DMS53 treated with DMSO at 0.1 percent for 48 hours (cell line): ENCODE results near the gene NABP2.
"Not testable (repeated sequence)": the region's sequence is repeated elsewhere in the genome, so short reads cannot be mapped to it uniquely, and the experiment has no call there.

Source experiments
- DNase-seq: peaks from one replicate; lab custom pipeline; 2025; ENCODE audit not compliant: unreplicated experiment; lab: John Stamatoyannopoulos, UW

The NABP2 gene

DNA sequence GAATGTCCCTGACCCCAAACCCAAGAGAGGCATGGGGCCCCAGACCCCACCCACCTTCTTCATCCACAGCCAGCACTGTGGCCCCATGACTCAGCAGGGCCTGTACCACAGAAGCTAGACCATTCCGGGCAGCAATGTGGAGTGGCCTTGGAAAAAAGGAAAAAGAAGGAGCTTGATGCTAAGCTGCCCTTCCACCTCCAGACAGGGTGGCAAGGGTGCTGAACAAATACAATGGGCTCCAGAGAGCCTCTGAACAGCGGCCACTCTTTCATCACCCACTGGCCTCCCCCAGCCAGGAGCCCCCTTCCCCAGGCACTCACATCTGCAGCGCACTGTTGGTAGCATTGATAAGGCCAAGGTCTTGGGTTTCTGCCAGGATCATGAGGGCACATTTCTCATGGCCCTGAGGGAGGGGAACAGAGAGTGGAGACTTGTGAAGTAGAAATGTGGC, 19.6 kb downstream of the NABP2 start:
- no peak for DNase-seq

DNA sequence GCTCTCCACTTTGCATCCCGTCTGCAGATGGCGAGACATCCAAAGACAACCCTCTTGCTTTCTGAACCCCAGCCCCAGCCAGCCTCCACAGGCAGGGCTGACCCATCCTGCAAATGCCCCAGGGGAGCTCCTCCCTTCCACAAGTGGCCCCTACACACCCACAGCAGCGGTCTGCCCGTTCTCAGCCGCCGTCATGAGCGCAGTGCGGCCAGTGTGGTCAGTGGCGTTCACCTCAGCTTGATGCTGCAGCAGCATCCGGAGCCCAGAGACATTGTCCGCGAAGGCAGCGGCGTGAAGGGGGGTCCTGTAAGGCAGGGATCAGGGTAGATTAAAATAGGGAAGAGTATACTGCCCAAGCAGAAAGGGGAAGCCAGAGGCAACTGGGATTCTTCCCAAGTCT, 20.4 kb downstream of the NABP2 start:
- DNase-seq, result no peak

DNA sequence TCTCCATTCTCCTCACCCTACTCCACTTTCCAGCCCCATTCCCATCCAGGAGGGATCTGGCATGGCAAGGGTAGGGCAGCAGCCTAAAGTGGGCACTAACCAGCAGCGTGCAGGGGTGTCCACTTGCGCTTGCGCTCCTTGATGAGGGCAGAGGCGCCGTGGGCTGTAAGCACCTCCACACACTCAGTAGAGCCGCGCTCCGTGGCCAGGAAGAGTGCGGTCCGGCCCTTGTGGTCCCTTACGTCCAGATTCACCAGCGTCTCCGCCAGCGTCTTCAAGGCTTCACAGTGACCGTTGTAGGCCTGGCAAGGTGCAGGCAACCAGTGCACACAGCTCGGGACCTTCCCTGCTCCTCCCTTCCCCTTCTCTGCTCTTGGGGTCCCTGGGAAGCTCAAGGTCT, 23.8 kb downstream of the NABP2 start:
- no peak for DNase-seq

DNA sequence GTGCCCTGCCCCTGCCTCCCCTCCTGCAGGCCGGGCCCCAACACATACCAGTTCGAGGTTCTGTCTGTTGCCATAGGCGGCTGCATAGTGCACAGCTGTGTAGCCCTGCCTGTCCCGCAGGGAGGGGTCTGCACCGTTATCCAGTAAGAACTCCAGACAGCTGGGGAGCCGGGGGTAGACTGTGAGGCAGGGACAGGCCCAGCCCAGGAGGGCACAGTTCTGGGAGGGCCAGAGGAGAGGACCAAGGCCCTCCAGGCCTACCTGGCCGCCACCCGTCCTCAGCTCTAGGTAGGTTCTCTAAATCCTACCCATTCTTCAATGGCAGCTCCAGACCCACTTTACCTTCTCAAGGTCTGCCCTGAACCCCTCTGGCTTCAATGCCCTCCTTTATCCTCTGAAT, 24.6 kb downstream of the NABP2 start:
- DNase-seq, result no peak

DNA sequence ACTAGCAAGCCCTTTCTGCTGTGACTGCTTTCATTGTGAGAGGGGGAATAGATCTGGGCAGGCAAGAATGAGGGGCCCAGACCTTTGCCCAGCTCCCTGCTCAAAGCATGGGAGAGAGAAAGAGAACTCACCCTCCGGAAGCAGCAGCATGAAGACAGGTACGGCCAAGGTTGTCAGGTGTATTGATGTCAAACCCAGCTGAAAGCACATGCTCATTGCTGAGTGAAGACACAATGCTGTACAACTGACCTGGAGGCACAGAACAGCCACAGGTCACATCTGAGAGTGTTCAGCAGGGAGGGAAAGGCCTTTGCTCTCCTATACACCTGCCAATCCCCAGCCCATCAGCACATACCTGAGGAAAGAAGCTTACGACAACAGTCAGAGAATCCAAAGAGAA, 28.5 kb downstream of the NABP2 start:
- no peak for DNase-seq

DNA sequence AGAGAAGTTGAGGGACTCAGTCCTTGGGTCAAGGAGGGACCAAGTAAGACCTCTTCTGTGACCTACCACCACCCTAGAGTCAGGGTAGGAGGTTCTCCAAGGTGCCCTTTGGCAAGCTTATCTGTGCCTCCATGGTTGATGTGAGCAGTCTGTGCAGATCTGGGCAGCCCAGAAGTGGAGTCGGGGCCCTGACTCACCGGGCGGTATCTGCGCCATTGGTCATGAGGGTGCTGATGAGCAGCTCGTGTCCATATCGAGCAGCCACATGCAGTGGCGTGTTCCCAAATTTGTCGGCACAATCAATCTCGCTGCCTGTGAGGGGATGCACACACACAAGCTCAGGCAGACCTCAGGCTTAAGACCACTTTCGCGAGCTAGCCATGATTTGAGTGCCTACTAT, 28.9 kb downstream of the NABP2 start:
- DNase-seq, result no peak

DNA sequence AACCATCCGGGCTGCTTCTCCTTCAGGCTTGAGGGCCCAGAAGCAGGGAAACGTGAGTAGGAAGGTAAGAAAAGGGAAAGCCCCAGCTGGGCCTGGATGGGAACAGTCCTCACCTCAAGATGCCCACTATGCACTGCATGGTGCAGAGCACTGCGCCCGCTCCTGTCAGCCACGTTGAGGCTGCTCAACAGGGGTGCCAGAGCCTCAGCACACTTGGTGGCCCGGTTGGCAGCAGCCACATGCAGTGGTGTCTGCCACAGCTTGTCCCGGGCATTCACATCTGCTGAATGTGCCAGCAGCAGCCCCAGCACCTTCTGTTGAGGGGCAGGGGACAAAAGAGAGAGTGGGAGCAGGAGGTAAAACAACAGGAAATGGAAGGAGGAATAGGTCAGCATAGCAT, 31.5 kb downstream of the NABP2 start:
- no peak for DNase-seq

DNA sequence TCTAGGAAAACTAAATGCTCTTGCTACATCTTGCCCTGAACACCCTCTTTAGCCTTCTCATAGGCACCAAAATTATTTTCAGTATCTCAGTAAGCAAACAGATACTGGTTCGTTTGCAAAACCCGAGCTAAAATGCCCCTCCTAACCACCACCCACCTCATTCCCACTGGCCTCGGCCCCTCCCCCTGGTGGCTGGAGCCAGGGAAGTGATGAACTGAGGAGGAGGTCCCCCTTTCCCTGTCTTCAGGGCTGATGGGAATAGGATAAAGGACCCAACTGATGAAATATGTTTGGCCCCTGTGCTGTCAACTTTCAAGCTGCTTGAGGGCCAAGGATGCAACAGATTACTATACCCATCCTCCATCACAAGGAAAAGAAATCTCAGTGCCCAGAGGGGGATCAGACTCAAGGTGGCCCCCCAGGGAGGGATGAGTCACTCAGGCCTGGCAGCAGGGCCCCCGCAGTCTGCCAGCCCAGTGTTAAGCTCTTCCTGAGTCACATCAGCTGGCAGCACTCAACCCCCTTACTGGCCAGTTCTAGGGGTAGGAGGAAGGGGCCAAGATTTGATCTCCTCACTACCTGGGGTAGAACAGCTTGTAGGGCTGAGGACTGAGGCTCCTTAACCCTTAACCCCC, 32.3 kb downstream of the NABP2 start:
- DNase-seq, result no peak

DNA sequence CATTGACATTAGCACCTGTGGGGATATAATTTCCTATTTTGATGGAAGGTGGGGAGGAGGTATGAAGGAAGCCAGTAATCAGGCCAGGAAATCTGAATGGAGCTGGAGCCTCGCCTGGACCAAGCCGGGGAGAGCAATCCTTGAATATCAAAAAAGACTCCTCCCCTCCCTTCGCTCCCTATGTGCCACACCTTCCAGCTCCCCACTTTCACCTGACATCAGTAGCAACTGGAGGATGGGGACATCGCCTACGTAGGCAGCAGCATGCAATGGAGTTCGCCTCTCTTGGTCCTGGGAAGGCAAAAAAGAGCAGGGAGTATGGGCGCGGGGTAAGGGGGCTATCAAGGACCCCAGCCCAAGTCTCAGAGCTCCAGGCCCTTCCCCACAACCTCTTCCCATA, 32.9 kb downstream of the NABP2 start:
- DNase-seq, result no peak

DNA sequence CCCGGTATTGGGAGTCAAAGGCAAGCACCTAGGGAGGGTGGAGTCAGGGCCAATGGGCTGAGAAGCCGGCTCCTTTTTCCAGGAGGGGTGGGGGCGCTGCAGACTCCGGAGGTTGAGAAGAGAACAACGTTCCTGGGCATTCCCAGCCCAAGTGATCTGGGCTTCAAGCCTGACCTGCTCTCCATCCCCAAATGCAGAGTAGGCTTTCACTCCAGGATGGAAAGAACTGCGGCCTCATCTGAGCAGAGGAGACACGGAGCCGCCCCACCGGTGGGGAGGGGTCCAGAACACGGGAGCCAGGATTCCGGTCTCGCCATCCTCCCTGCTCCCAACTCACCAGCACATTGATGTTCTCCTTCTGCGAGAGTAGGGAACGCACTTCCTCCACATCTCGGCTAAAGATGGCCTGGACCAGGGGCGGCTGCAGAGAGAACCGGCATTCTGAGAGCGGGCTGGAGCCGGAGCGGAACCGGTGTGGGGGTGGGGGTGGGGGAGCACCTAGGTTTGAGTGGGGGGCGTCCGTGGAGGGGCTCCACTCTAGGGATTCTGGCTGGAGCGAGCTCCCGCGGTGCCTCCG, 33.4 kb downstream of the NABP2 start:
- DNase-seq, result no peak

DNA sequence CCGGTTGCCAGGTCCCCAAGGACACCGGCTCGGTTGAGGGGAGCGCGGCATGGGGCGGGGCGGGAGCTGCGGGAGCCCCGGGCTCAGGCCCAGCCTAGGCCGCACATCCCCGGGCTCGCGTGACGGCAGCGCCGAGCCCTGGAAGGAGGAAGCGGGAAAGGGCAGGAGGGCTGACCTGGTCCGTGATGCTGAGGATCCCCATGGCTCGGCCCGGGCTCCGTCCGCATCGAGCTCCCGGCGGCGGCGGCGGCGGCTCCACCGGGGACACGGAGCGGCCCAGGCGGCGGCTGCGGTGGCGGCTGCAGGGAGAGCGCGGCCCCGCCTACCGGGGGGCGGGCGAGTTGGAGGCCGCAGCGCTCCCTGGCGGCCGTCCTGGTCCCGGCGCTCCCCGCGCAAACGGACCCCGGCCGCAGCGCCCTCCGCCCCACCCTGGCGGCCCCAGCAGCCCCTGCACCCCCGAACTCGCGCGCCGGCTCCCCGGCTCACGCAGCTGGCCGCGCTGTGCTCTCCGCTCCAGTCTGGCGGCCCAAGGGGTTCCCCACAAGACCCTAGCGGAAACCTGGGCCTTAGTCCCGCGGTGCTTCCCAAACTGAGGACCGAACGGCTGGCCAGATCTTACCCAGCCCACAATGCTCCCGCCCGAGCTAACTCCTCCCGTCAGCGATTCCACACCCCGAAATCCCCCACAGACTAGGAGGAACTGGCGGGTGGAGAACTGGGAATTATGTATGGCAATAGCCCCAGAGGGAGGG, 34.1 kb downstream of the NABP2 start, which contains the start of gene ANKRD52:
TSS of gene ANKRD52 (minus strand) at position 317 of the 752 bp plus-strand sequence. CDS start at position 202, 115 bp downstream.
- DNase-seq, result peak; percentile 42

DNA sequence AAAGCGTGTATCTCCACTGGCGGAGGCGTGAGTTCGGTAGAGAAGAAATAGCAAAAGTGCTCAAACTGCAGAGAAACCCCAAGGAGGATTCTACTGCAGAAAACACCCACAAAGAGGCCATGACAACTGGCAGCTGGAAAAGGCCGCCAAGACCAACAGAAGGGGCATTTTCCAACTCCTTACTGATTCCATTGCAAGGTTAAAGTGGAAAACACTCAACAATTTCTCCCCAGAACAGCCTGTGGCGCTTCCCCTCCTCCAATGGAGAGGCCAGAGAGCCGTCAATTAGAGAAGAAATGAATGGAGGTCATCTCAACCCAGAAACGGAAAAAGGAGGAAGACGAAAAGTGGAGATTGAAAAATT, 34.7 kb downstream of the NABP2 start:
- DNase-seq, result no peak

DNA sequence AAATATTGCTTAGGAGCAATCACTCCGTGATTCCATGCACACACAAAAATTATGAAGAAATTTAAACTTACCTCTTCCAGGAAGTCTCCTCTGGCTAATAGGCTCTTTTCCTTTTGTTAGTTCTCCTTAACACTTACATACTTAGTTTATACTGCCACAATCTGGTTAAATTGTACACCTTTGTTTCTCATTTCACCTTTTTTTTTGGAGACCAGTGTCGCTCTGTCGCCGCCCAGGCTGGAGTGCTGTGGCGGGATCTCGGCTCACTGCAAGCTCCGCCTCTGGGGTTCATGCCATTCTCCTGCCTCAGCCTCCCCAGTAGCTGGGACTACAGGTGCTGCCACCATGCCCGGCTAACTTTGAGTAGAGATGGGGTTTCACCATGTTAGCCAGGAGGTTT, 36.2 kb downstream of the NABP2 start:
- no peak for DNase-seq

DNA sequence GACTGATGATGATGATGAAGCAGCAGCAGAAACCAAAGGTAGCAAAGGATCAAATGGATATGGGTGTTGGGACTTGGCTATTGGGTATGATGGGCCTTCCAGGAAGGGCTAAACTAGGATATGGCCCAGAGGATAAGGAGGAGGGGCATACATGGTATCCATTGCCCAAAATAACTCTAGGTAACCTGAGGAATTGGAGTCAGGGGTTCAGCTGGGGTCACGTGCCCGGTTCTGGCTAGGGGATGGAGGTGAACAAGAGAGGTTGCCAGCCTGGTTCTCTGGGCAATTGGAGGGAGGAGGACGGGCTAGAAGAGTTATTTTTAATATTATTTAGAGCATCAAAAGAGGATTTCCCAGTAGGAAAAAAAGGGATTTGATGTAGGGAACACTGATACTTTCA, 36.8 kb downstream of the NABP2 start:
- DNase-seq, result no peak

DNA sequence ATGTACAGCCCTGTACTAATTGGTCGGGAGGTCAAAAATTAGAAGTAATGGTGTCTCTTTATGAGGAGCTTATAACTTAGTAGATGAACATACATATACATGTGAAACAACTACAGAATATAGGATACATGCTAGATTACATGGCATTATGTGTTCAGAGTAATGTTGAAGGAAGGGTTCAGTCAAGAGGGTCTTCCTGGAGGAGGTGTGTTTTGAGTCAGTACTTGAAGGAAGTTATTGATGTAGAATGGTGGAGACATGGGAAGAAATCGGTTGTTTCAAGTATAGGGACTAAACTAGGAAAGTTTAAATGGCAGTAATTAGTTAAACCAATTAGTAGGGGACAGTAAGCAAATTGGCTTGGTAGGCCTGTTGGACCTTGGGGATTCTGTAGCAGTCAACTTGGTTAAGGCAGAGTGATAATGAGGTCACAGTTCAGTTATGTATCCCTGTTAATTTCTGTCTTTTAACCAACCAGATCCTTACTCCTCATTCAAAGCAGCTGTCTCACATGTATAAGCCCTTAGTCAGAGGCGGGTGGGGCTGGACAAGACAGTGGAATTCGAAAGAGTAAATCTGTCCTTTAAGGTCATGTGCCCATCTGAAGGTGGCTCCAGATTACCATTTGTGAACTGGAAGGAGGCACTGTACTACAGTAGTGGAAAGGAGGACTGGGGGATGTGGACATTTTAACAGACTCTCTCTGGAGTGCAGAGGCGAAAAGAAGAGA, 37.5 kb downstream of the NABP2 start:
- no peak for DNase-seq

DNA sequence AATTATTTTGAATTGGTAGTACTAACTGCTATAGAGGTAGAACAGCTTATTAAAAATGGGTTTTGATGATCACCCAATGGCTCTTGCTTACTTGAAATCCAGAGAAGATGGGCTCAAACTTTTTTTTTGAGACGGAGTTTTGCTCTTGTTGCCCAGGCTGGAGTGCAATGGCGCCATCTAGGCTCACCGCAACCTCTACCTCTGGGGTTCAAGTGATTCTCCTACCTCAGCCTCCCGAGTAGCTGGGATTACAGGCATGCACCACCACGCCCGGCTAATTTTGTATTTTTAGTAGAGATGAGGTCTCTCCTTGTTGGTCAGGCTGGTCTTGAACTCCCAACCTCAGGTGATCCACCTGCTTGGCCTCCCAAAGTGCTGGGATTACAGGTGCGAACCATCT, 38.8 kb downstream of the NABP2 start:
- not testable (repeated sequence) for DNase-seq

DNA sequence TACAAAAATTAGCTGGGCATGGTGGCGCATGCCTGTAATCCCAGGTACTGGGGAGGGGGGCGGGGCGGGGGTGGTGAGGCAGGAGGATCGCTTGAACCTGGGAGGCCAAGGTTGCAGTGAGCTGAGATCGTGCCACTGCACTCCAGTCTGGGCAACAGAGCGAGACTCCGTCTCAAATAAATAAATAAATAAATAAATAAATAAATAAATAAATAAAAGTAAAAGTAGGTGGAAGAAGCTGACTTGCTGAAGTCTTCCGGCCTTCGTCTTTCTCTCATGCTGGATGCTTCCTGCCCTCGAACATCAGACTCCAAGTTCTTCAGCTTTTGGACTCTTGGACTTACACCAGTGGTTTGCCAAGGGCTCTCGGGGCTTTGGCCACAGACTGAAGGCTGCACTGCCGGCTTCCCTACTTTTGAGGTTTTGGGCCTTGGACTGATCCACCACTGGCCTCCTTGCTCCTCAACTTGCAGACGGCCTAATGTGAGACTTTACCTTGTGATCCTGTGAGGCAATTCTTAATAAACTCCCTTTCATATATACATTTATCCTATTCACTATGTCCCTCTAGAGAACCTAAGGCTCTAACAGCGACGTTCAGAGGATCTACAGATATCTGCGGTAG, 42.0 kb downstream of the NABP2 start:
- DNase-seq, result not testable (repeated sequence)

DNA sequence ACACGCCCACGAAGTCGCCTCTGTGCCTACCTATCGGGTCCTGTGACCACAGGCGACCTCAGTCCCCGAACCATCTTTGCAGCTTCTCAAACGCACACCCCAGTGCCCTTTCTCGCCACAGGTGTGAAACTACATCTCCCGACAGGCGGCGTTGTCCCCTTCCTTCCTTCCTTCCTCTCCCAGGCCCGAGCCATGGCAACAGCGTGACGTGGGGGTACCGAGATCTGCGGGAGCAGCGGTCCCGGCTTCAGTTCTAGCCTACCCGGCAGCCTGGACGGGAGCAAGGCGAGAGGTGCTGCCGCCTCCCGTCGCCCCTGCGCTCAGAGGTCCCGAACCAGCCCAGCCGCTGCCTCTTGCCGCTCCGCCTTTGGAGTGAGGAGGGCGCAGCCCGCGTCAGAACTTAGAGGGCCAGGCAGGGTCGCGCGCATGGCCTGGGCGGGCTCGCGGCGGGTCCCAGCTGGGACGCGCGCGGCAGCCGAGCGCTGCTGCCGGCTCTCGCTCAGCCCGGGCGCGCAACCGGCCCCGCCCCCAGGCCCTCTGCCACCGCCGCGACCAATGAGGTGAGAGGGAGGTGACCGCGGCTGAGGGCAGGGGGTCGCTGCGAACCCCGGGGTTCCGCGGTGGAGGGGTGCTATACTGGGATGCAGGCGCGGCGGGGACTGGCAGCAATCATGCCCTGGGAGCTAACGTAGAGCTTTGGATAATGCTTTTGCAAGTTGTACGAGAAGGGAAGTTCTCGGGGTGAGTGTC, 42.7 kb downstream of the NABP2 start, which contains the start of gene COQ10A:
TSS of gene COQ10A (plus strand) at position 250 of the 750 bp plus-strand sequence. CDS start at position 427, 177 bp downstream.
- peak; percentile 76 for DNase-seq

DNA sequence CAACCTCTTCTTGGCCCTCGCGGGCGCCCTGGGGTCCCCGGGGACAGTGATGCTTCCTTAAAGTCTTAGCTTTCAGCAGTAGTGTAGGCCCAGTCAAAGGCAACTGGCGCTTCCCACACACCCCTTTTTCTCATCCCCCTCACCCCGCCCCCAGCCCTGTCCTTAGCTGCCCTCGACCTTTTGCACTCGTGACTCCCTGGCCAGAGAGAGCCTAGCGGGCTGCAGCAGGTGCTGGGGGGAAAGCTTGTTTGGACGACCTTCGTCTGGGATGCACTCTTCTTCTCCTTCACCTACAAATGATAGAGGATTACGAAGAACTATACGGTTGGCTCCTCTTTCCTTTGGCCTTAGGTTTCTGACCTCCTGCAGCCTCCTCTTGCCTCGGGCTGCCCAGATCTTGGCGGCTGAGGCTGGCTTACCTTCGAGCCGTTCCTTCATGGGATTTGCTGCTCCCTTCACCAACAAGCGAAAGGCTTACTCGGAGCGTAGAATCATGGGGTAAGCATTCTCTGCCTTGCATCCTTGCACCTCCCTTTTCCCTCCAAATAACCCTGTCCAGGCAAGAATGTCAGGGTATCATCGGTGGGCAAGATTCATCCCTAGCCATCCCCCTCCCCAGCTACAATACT, 43.4 kb downstream of the NABP2 start:
- DNase-seq, result no peak

DNA sequence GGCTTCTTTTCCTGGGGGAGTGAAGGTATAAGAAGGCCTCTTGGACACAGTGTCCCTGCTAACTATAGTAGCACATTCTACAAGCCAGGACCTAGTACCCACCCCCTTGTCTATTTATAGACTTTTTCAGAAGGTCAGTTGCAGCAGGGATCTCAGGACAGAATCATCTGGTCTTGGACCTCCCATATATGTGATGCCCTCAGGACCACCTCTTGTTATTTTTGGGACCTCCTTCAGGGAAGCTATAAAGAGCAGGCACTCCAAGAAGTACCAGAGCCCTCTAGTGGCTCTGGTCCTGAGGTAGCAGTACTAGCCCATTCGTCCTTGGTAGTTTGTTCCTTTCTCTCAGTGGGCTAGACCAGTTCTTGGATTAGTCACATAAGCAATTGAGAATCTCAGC, 46.9 kb downstream of the NABP2 start:
- DNase-seq, result no peak
